NCI-H446 treated with DMSO at 0.1 percent for 48 hours (cell line): ENCODE measurements around the gene SAG.
A peak's percentile ranks its signal among the peaks of the same experiment; 100 is the strongest.

Source experiments
- DNase-seq: peaks from one replicate; lab custom pipeline; 2025; lab: John Stamatoyannopoulos, UW

Gene SAG

GRCh38 chr2:233380132-233380895 is 72.7 kb downstream of the SAG start:
- DNase-seq, result no peak

GRCh38 chr2:233380995-233381637 is 73.5 kb downstream of the SAG start:
- no peak for DNase-seq

- no peak for DNase-seq
Measured at GRCh38 chr2:233381638-233381995, 74.0 kb downstream of the SAG start.

- no peak for DNase-seq
Measured at GRCh38 chr2:233384015-233384414, 76.4 kb downstream of the SAG start.

GRCh38 chr2:233384811-233385488 is 77.3 kb downstream of the SAG start:
- no peak for DNase-seq

GRCh38 chr2:233385489-233386044 is 78.0 kb downstream of the SAG start:
- no peak for DNase-seq

- no peak for DNase-seq
Measured at GRCh38 chr2:233386382-233387041, 78.9 kb downstream of the SAG start.

GRCh38 chr2:233387225-233387624 is 79.6 kb downstream of the SAG start:
- no peak for DNase-seq

GRCh38 chr2:233387667-233388528 is 80.3 kb downstream of the SAG start:
- DNase-seq, result peak; percentile 82

- DNase-seq, result no peak
Measured at GRCh38 chr2:233389601-233390125, 82.0 kb downstream of the SAG start.

GRCh38 chr2:233395687-233396086 is 88.1 kb downstream of the SAG start:
- DNase-seq, result no peak
